GM19372 (cell line): ENCODE results near the gene ZNHIT6.

Source experiments
- ATAC-seq: cut with Tn5 transposase; IDR thresholded peaks from one replicate; pipeline ENCODE4 v1.9.1; 2021; ENCODE audit warnings: mild to moderate bottlenecking, low read depth, moderate library complexity; ENCODE audit not compliant: unreplicated experiment

ZNHIT6 gene

DNA sequence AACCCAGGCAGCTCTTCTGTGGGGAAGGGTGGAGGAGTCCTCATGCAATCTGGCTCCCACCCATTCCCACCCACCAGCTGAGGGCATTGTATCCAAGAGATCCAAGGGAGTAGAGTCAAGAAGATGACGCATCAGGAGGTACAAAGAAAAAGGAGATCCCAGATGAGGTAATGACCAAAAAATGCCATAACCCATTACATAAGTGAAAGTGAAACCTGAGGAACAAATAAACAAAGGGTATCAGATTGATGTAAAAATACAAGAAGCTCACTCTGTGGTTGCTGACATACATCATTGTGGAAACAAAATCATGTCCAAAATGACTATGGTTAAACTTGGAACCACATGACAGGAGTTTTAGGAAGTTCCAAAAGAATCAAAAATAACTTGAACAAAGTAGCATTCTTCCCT is 85.2 kb downstream of the ZNHIT6 start:
- no peak for ATAC-seq

DNA sequence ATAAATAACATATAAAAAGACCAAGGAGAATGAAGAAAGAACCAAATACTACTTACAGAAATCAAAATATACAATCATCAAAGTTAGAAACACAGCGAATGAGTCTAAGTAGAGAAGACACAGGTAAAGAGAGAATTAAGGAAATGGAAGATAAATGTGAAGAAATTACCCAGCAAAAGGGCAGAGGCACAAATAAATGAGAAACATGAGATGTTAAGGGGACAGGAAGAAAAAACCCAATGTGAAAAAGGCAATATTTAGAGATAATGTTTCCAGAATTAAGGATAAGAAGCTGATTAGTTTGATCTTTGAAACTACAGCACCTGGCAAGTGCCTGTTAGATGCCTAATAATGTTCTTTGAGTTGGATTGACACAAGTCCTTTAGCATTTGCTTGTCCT is 86.8 kb downstream of the ZNHIT6 start:
- no peak for ATAC-seq

DNA sequence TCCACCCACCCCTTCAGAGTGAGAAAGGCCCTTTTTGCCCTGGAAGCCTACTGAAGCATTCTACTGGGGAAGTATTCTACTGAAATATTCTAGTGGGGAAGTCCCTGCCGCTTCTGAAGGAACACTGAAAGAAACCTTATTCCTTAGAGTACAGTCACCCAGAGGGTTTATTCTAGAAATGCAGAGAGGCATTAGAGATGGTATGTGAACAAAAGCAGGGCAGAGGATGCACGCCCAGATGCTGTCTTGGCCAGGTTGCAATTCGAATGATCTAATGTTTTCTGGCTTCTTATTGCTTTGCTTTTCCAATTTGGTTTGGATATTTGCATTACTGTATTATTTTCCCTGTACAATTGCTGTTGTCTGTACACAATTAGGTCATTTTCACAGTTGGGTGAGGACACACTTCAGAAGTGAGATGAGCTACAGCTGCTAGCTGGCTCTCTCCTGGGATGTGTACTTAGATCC is 90.6 kb downstream of the ZNHIT6 start:
- no peak for ATAC-seq

DNA sequence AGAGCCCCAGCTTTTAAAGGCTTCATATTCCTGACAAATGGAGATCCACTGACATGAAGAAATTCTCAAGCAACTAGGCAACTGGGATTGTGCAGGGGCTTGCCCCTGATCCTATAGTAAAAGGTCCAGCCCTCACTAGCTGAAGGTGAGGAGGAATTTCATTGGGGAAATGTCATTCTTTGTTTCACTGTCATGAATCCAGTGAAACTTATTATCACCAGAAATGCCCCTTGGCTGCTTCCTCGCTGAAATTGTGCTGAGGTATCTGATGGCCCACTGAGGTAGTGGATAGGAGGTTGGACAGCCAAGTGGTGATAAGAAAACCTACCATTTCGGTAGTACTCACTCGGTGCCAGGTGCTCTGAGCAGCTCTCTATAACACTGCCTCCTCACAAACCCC is 91.5 kb downstream of the ZNHIT6 start:
- ATAC-seq, result no peak

DNA sequence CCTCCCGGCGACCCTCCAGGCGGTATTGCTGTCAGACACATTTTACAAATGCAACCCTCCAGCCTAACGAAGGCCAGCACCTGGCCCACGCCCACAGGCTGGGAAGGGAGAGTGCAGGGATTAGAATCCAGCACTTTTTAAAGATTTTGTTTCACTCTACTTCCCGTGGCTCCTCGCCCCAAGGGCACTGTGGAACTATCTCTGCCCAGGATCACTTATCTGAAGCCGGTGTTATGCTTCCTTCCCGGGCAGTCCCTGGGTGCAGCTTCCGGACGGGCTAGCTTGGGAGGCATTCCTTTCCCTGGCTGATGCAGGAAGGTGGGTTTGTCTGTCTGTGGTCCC is 91.9 kb downstream of the ZNHIT6 start:
- ATAC-seq, result no peak

DNA sequence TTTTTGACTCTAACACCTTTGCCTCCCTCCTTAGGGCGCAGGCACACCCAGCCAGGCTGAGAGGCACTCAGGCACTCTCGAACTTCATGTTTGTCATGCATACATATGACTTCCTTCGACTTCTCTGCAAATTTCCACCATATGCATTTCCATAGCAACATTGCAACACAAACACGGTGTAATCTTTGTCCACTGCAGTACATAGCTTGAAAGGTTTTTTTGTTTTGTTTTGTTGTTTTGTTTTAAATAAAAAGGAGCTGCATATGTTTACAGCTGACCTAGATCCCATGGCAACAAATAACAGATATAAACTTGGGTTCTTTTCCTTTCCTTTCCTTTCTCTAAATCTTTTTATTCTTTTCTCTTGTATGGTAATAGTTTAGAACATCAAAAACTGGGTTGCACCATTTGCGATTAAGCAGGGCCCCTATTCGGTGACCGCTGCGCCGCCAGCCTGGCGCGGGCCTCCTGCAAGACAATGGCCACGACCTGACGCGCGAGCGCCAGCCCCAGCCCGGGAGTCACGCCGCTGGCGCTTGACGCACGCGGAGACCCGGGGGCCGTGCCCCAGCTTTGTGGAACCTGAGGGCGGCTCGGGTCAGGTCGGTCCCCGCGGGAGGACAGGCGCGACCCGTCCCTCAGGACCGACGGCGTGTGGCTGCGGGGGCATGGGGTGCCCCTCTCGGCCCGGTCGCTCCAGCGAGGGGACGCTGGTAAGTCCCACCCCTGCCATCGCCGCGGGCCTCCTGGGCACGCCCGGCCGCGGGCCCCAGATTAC is 92.5 kb downstream of the ZNHIT6 start:
- ATAC-seq, result no peak

DNA sequence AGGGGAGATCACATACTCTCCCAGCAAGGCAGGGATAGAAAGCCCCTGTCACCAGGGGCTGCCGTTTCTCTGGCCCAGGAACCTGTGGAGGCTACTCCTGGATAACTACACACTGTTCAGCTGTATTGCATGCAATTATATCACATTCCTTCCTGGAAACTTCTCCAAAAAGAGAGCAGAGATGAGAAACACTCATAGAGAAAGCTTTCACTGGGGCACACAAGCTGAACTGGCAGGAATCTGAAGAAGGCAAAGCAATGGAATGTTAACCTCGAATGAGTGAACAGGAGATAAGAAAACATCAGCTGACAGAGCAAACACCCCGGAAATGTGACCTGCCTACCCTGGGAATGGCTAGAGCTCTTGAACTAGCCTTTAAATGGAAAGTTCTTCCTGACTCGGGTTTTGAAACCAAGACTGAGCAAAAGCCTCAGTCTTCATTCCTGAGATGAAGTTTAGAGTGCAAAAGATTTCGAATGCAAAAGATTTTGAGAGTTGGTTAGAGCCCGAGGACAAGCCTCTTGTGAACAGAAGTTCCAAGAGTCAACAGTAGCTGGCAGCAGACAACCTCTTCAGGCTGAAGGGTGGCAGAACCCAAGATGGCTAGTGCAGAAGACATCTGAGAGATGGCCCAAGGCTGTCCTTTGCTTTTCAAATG is 95.4 kb downstream of the ZNHIT6 start:
- ATAC-seq, result no peak

DNA sequence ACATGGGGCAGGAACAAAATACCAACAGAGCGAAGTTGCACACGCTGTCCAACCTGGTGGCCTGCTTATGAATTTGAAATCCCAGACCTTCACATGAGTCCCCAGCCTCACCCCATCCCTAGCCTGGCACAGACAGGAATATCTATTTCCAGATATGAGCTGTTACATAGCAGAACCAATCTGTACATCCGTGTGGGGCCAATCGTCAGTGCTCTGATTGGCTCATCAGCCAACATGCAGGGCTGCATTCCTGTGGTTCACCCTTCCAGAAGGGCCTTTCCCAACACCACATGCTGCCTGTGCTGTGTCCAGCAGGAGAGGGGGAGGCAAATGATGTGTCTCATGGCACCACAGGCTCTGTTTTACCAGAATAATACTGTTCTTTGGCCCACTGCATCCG is 96.4 kb downstream of the ZNHIT6 start:
- no peak for ATAC-seq

DNA sequence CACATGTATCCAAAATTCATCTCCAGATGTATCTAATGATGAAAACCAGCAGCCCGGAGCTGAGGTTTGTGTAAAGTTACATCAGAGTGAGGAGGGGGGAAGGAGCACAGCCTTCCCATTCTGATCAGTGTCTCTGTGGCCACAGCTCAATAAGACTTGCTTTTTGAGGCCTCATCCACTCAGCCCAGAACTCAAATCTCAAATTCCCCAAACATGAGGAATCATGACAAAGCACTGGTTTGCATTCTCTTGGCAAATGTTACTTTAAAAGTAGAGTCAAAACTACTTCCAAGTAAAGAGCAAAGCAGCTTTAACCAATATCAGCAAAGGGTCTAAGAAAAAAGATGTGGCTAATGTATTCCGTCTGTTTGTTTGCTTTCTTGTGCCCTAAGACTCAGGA is 96.8 kb downstream of the ZNHIT6 start:
- ATAC-seq, result no peak

DNA sequence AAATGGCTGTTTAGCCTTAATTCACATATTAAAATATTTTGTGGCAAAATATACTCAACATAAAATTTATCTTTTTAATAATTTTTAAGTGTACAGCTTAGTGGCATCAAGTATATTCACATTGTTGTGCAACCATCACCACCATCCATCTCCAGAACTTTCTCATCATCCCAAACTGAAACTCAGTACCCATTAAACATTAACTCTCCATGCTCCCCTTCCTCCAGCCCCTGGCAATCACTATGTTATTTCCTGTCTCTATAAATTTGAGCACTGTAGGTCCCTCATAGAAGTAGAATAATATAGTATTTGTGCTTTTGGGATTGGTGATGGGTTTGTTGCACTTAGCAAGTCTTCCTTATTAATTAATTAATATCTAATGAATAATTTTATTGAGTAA is 98.3 kb downstream of the ZNHIT6 start:
- no peak for ATAC-seq

DNA sequence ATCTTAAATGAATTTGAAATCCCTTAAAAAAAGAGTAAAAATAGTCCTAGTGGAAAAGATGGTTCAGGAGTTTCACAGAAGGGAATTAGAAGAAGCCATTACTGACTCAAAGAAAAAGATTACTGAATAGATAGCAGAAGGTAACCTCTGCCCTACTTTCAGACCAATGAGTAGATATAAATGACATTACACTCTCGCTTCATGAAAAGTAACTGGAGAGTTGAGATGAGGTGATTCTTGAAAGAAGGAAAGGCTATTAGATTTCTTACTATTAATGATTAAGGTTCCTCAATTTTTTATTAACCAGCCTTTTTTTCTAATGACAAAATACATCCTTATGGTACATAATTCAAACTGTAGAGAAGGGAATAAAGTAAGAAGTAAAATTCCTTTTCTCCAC is 99.4 kb downstream of the ZNHIT6 start:
- no peak for ATAC-seq

DNA sequence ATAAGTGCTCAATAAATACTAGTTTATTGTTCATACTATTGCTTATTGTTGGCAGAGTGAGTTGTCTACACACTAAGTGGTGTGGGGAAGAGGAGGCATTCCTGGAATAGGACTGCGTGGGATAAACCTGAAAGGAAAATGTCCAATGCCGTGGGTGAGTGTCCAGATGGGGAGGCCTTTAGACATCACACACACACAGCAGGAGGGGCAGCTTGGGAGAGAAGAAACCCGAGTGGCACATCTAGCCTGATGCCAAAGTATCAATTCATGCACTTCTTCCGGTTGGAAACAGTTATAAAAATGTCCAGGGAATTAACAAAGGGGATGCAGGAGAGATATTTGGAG is 100.3 kb downstream of the ZNHIT6 start:
- no peak for ATAC-seq

DNA sequence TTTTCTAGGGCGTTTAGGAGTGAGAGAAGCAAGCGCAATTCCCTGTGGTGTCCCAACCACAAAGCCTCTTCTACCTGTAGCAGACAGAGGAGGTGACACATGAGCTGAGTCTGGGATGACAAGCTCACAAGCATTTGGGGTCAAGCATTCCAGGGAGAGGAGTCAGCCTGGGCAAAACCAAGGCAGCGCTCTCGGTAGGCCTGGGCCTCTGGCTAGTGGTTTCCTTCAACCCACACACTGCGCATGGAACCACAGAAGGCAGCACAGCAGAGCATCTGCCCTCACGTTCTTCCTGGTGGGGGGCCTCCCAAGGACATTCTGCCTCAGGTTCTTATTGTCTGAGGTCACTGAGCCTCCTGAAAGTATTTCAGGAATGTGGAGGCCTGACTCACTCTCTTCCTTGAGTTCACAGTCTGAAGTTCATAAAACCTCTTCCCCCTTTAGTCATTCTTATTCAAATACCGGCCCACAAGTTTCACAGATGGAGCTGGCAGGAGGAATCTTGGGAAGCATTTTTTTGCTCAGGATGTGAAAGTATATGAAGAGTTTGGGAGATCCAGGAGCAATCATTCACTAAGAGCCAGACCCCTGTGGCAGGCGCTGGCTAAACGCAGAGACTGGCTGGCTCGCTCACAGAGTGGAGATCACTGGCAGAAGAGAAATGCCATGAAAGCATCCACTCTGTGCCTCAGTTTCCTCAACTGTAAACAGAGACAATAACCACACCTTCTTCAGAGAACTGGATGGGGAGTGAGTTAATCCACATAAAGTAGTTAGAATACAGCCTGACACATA is 100.9 kb downstream of the ZNHIT6 start:
- no peak for ATAC-seq

DNA sequence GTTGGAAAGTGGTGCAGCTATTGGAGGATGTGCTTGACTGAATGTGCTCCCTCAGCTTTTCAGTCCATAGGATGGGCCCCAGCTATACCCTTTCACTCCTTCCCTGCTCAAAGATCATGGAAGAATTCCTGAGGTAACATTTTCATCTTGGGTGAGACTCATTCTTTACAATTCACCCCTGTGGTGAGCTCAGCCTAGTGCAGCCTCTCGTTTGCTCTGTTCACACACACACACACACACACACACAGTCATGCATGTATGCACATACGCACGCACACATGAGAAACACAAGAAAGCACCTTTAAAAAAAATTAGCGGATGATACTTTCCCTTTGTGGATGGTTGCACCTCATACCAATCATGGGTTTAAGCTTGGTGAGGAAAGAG is 101.8 kb downstream of the ZNHIT6 start:
- no peak for ATAC-seq

DNA sequence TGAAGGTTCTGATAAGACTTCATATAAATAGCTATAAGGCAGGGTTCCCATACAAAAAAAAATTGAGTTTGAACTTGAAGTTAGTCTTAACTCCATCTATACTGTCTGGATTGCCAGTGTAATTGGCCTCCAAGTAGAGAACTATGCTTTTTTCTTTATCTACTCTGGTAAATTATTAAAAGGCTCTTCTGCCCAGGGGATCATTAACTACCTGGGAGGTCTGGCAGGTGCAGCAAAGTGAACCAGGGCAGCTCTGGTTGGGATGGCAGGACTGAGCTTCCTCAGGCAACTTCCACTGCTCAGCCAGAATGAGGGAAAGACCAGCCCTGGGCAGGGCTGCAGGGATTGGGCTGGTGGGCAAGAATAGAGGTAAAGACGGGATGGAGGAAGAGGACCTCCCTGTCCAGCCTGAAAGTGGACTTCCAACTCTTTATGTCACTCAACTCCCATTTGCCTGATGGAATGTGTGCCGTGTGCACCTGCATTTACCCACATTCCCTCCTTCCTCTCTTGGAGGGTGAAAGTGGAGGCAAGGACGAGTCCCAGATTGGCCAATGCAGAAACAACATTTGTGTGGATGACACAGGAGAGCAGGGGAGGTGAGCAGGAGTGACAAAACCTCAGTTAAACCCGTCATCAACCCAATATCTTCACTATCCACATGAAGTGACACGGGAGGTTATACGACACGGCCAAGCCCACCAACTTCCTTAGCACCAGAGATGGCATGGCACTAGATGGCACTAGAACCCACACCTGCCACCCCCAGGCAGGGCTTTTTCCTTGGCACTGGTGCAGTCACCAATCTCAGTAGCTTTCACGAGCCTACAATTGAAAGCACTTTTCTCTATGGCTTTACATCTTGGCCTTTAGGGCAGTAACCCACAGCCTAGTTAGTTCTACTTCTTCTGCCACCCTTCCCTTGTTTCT is 102.5 kb downstream of the ZNHIT6 start:
- ATAC-seq, result no peak

DNA sequence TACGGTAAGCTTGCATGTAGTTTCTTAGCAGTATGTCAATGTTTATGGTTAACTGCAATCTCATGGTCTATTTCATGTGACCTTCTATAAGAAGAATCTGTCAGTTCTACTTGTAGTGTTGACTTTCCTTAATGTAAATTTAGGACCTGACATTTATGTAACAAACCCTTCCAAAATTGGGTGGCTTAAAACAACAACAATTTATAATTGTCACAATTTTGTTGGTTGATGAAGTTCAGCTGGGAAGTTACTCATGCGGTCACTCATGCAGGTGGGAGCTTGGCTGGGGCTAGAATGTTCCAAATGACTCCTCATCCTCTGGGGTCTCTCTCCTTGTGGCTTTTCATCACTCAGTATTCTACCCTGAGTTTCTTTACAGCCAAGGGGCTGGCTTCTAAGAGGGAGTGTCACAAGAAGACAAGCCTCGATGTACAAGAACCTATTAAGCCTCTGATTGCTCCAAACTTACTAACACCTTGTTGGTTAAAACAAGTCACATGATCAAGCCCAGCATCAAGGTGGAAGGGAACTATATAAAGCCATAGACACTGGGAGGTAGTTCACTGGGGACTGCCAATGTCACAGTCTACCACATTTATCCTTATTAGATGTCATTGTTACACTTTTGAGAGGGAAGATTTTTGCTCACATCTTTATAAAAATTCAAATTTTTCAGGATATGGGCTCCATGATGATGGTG is 103.8 kb downstream of the ZNHIT6 start:
- ATAC-seq, result no peak

DNA sequence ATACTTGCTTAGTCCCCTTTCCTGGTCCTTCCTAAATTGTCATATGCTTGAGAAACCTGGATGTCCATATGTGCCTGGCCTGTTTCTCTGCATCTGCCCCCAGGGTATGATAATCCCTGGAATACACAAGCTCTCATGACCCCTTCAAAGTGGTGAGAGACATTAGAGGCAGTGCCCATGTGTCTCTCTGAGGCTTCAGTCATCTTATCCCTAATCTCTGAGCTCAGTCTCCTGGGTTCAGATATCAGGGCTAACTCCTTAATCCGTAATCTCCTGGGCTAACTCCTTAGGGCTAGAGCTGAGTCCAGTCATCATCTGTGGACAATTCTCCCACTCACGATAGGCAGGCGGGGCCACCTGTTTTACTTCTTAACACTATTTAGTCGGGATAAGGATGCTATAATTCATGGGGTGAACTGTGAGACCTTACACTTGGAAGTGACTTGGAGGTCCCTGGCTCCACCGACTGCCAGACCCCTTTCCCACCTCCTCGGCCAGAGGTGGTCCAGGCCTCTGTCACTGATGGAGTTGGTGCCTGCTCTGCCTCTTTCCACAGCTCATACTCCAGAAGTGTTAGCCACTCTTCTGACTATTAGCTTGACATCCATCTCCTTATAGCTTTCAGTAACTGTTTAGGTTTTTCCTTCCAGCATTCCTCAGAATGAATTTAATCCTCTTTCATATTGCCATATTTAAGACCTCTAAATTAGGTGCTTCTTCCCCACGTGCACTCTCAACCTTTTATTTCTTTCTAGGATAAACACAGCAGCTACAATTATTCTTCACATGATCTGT is 105.0 kb downstream of the ZNHIT6 start:
- ATAC-seq, result no peak

DNA sequence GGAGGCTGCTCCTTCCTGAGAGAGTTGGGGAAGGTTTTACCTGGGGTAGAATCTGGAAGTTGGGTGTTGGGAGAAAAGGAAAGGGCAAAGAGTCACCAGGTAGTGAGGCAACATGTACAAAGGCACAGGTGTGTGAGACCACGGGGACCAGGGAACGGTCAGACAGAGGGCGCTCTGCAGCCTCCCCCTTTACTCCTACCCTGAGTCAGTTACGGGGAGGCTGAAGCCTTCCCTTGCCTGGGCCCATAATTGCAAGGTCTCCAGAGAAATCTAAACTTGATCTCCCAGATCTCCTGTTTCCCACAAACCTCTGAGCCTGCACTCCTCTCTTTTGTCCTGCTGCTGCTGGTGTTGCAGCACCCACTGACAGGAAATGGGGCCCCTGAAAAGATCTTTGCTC is 105.7 kb downstream of the ZNHIT6 start:
- no peak for ATAC-seq

DNA sequence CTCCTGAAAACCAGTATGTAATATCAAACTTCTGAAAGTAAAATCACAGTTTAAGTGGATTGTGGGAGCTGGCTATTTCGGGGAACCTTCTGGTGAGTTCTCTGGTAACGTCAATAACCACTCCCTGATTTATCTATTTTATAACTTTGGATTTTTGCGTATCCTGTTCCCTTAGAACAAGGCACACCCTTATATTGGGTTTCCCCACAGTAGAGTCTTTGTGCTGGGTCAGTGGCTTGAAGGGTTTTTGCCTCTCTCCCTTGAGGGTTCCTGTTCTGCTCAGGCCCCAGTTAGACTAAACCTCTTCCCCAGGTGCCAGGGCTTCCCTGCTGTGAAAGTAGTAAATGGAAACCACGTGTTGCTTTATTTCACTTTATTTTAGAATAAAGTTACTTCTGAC is 106.3 kb downstream of the ZNHIT6 start:
- ATAC-seq, result no peak
